ENCODE results near the gene OR6C76.
"Not testable (repeated sequence)": the region's sequence is repeated elsewhere in the genome, so short reads cannot be mapped to it uniquely, and the experiment has no call there.

The OR6C76 gene

DNA sequence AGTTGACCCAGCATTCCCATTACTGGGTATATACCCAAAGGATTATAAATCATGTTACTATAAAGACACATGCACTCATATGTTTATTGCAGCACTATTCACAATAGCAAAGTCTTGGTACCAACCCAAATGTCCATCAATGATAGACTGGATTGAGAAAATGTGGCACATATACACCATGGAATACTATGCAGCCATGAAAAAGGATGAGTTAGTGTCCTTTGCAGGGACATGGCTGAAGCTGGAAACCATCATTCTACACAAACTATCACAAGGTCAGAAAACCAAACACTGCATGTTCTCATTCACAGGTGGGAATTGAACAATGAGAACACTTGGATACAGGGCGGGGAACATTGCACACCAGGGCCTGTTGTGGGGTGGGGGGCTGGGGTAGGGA lies 38.9 kb downstream of the OR6C76 start:
- H3K36me3 ChIP-seq (ENCODE audit: control insufficient read depth in 2 of 2, insufficient read depth in 1 of 2, low read length in 2 of 2); H3K4me3 ChIP-seq (ENCODE audit: low read depth, low read length); H3K4me1 ChIP-seq (ENCODE audit: control insufficient read depth, insufficient read depth, low read length); H3K27ac ChIP-seq (ENCODE audit: extremely low read depth, low read depth, low read length); H3K9me3 ChIP-seq (ENCODE audit: control insufficient read depth, insufficient read depth, low read depth, low read length); CTCF ChIA-PET; POLR2A ChIA-PET: not testable (repeated sequence)
- peak; percentile 95 for TF ChIP-seq ZNF146 (tag by site-specific recombination; IDR thresholded peaks at IDR 0.05)
- TF ChIP-seq, protein P1, sequence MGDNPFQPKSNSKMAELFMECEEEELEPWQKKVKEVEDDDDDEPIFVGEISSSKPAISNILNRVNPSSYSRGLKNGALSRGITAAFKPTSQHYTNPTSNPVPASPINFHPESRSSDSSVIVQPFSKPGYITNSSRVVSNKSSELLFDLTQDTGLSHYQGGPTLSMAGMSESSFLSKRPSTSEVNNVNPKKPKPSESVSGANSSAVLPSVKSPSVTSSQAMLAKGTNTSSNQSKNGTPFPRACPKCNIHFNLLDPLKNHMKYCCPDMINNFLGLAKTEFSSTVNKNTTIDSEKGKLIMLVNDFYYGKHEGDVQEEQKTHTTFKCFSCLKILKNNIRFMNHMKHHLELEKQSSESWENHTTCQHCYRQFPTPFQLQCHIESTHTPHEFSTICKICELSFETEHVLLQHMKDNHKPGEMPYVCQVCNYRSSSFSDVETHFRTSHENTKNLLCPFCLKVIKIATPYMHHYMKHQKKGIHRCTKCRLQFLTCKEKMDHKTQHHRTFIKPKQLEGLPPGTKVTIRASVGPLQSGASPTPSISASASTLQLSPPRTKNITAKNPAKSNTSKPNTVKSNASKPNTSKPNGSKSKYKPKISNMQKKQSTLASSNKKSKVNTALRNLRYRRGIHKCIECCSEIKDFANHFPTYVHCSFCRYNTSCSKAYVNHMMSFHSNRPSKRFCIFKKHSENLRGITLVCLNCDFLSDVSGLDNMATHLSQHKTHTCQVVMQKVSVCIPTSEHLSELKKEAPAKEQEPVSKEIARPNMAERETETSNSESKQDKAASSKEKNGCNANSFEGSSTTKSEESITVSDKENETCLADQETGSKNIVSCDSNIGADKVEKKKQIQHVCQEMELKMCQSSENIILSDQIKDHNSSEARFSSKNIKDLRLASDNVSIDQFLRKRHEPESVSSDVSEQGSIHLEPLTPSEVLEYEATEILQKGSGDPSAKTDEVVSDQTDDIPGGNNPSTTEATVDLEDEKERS (tag by site-specific recombination; IDR thresholded peaks at IDR 0.05), result peak; percentile 65; the same call in 1 of the 2 replicates

DNA sequence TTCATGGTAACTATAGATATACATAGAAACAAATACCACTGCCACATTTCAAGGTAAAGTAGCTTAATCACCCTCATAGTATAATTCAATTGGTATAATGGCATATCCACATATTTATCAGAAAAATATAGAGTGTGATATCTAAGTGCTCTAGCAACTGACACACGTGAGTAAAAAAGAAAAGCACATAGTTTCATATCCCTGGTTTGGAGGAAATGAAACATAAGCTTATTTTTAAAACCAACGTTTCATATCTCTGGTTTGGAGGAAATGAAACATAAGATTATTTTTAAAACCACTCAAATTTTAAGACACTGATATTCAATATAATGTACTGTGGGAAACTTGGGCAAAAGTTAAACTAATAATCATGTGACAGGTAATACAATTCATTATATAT lies 41.8 kb downstream of the OR6C76 start:
- TF ChIP-seq, protein P2, sequence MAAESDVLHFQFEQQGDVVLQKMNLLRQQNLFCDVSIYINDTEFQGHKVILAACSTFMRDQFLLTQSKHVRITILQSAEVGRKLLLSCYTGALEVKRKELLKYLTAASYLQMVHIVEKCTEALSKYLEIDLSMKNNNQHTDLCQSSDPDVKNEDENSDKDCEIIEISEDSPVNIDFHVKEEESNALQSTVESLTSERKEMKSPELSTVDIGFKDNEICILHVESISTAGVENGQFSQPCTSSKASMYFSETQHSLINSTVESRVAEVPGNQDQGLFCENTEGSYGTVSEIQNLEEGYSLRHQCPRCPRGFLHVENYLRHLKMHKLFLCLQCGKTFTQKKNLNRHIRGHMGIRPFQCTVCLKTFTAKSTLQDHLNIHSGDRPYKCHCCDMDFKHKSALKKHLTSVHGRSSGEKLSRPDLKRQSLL (tag by site-specific recombination; IDR thresholded peaks at IDR 0.05), result no peak
- no peak for TF ChIP-seq ZNF623 (tag by site-specific recombination; IDR thresholded peaks at IDR 0.05)
- no peak for TF ChIP-seq ZNF558 (tag by site-specific recombination; IDR thresholded peaks at IDR 0.05)
- no peak for TF ChIP-seq ZNF549 (tag by site-specific recombination; IDR thresholded peaks at IDR 0.05)
- TF ChIP-seq FEZF1 (tag by site-specific recombination; IDR thresholded peaks at IDR 0.05), result no peak
- no peak for TF ChIP-seq KLF1 (tag by site-specific recombination; IDR thresholded peaks at IDR 0.05)
- TF ChIP-seq, protein P3, sequence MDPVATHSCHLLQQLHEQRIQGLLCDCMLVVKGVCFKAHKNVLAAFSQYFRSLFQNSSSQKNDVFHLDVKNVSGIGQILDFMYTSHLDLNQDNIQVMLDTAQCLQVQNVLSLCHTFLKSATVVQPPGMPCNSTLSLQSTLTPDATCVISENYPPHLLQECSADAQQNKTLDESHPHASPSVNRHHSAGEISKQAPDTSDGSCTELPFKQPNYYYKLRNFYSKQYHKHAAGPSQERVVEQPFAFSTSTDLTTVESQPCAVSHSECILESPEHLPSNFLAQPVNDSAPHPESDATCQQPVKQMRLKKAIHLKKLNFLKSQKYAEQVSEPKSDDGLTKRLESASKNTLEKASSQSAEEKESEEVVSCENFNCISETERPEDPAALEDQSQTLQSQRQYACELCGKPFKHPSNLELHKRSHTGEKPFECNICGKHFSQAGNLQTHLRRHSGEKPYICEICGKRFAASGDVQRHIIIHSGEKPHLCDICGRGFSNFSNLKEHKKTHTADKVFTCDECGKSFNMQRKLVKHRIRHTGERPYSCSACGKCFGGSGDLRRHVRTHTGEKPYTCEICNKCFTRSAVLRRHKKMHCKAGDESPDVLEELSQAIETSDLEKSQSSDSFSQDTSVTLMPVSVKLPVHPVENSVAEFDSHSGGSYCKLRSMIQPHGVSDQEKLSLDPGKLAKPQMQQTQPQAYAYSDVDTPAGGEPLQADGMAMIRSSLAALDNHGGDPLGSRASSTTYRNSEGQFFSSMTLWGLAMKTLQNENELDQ (tag by site-specific recombination; IDR thresholded peaks at IDR 0.05; ENCODE audit: low read depth), result no peak
- no peak for TF ChIP-seq IKZF3 (tag by site-specific recombination; IDR thresholded peaks at IDR 0.05)
- TF ChIP-seq SETDB1 (IDR thresholded peaks at IDR 0.05; ENCODE audit: insufficient read length, low read length), result no peak
- no peak for TF ChIP-seq SP3 (tag by site-specific recombination; IDR thresholded peaks at IDR 0.05)
- TF ChIP-seq ZNF707 (tag by site-specific recombination; IDR thresholded peaks at IDR 0.05), result no peak
- no peak for TF ChIP-seq ZNF157 (tag by site-specific recombination; IDR thresholded peaks at IDR 0.05)
- no peak for TF ChIP-seq ZNF548 (tag by site-specific recombination; IDR thresholded peaks at IDR 0.05)
- TF ChIP-seq SALL2 (tag by site-specific recombination; IDR thresholded peaks at IDR 0.05; ENCODE audit: borderline replicate concordance), result no peak
- ChIA-PET POLR2A (no interaction called here), CTCF (interaction anchor here (0.6 to 0.7 kb wide), 2 partner anchors 13 to 562 kb away, joined by 3 read pairs; no protein-coding TSS in a partner anchor)
- H3K4me1 ChIP-seq (ENCODE audit: control insufficient read depth, insufficient read depth, low read length), result no peaks in the 10 kb centered on the region
- no peak overlapping the region for H3K27ac ChIP-seq (ENCODE audit: extremely low read depth, low read depth, low read length)
- no peak overlapping the region for H3K4me3 ChIP-seq (ENCODE audit: low read depth, low read length)
- H3K36me3 ChIP-seq (ENCODE audit: control insufficient read depth in 2 of 2, insufficient read depth in 1 of 2, low read length in 2 of 2), result no peaks in the 10 kb centered on the region
- H3K9me3 ChIP-seq (ENCODE audit: control insufficient read depth, insufficient read depth, low read depth, low read length), result no peaks in the 10 kb centered on the region

DNA sequence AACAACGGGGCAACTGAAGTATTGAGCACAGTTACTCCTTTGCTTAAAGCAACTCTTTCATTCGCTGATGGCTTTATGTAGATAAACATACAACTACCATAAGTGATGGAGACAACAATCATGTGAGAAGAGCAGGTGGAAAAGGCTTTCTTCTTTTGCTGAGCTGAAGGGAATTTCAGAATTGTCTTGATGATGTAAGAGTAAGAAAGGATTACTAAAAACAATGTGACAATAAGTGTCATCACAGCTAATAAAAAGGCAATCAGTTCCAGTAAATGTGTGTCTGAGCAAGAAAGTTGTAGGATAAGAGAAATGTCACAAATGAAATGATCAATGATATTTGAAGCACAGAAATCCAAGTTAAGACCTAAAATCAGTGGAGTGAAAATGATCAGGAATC lies 43.2 kb downstream of the OR6C76 start:
- H3K4me3 ChIP-seq (ENCODE audit: low read depth, low read length), result no peak overlapping the region
- H3K27ac ChIP-seq (ENCODE audit: extremely low read depth, low read depth, low read length), result no peak overlapping the region
- no peaks in the 10 kb centered on the region for H3K9me3 ChIP-seq (ENCODE audit: control insufficient read depth, insufficient read depth, low read depth, low read length)
- POLR2A ChIA-PET, result no interaction called here
- H3K4me1 ChIP-seq (ENCODE audit: control insufficient read depth, insufficient read depth, low read length), result no peaks in the 10 kb centered on the region
- CTCF ChIA-PET, result no interaction called here
- no peaks in the 10 kb centered on the region for H3K36me3 ChIP-seq (ENCODE audit: control insufficient read depth in 2 of 2, insufficient read depth in 1 of 2, low read length in 2 of 2)
- TF ChIP-seq, protein P4, sequence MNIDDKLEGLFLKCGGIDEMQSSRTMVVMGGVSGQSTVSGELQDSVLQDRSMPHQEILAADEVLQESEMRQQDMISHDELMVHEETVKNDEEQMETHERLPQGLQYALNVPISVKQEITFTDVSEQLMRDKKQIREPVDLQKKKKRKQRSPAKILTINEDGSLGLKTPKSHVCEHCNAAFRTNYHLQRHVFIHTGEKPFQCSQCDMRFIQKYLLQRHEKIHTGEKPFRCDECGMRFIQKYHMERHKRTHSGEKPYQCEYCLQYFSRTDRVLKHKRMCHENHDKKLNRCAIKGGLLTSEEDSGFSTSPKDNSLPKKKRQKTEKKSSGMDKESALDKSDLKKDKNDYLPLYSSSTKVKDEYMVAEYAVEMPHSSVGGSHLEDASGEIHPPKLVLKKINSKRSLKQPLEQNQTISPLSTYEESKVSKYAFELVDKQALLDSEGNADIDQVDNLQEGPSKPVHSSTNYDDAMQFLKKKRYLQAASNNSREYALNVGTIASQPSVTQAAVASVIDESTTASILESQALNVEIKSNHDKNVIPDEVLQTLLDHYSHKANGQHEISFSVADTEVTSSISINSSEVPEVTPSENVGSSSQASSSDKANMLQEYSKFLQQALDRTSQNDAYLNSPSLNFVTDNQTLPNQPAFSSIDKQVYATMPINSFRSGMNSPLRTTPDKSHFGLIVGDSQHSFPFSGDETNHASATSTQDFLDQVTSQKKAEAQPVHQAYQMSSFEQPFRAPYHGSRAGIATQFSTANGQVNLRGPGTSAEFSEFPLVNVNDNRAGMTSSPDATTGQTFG (tag by site-specific recombination; IDR thresholded peaks at IDR 0.05; ENCODE audit: borderline replicate concordance), result no peak
